HG03095 (cell line): ENCODE results near the gene SEZ6.

Experiments used
- ATAC-seq: cut with Tn5 transposase; IDR thresholded peaks from one replicate; pipeline ENCODE4 v1.9.1; 2021; ENCODE audit warnings: moderate library complexity; ENCODE audit not compliant: unreplicated experiment

SEZ6 gene

GRCh38 chr17:29005936-29006511, at the start of gene SEZ6:
Gene SEZ6, minus strand, starts transcription at chr17:29006033. Its CDS starts 164 bp downstream, at chr17:29005869.
- ATAC-seq = no peak

- ATAC-seq = no peak
Observed at GRCh38 chr17:29054835-29055234, 49.0 kb upstream of the SEZ6 start.

- no peak for ATAC-seq
Observed at GRCh38 chr17:29051731-29052130, 45.9 kb upstream of the SEZ6 start.

- ATAC-seq = no peak
Observed at GRCh38 chr17:29051194-29051593, 45.4 kb upstream of the SEZ6 start.

GRCh38 chr17:29050176-29050575, 44.3 kb upstream of the SEZ6 start:
- ATAC-seq = no peak

- no peak for ATAC-seq
Observed at GRCh38 chr17:29049541-29050145, 43.8 kb upstream of the SEZ6 start.

GRCh38 chr17:29048440-29049368, 42.9 kb upstream of the SEZ6 start:
- ATAC-seq = no peak

- ATAC-seq = no peak
Observed at GRCh38 chr17:29046473-29046839, 40.6 kb upstream of the SEZ6 start.

- no peak for ATAC-seq
Observed at GRCh38 chr17:29045734-29046472, 40.1 kb upstream of the SEZ6 start.

- no peak for ATAC-seq
Observed at GRCh38 chr17:29045026-29045425, 39.2 kb upstream of the SEZ6 start.

- ATAC-seq = no peak
Observed at GRCh38 chr17:29043539-29044145, 37.8 kb upstream of the SEZ6 start.

GRCh38 chr17:29042679-29043538, 37.1 kb upstream of the SEZ6 start, which contains the start of gene PIPOX:
Gene PIPOX, plus strand, starts transcription at chr17:29043141. Its CDS starts 85 bp downstream, at chr17:29043226.
- no peak for ATAC-seq

GRCh38 chr17:29042026-29042678, 36.3 kb upstream of the SEZ6 start:
- no peak for ATAC-seq

- no peak for ATAC-seq
Observed at GRCh38 chr17:29041571-29041970, 35.7 kb upstream of the SEZ6 start.

GRCh38 chr17:29041091-29041490, 35.3 kb upstream of the SEZ6 start:
- ATAC-seq = no peak

- no peak for ATAC-seq
Observed at GRCh38 chr17:29039764-29040598, 34.1 kb upstream of the SEZ6 start.

- no peak for ATAC-seq
Observed at GRCh38 chr17:29038085-29038795, 32.4 kb upstream of the SEZ6 start.

- ATAC-seq = no peak
Observed at GRCh38 chr17:29037739-29038084, 31.9 kb upstream of the SEZ6 start.
